HG03565 (cell line): Measurements from ENCODE around the gene ARID1A.

Experiments
- ATAC-seq: cut with Tn5 transposase; IDR thresholded peaks from one replicate; pipeline ENCODE4 v1.9.1; 2021; ENCODE audit warnings: mild to moderate bottlenecking, moderate library complexity; ENCODE audit not compliant: unreplicated experiment

Gene ARID1A

DNA sequence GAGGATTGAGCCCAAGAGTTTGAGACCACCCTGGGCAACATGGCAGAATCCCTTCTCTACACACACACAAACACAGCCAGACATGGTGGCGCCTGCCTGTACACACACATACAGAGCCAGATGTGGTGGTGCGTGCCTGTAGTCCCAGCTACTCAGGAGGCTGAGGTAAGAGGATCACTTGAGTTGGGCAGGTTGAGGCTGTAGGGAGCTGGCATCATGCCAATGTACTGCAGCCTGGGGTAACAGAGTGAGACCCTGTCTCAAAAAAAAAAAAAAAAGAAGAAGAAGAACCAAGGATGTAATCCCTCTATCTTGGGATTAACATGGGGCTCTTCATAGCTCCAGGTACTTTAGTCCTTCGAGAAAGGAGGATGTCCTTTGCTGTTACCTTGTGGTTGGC lies 62.5 kb downstream of the ARID1A start:
- ATAC-seq = no peak

DNA sequence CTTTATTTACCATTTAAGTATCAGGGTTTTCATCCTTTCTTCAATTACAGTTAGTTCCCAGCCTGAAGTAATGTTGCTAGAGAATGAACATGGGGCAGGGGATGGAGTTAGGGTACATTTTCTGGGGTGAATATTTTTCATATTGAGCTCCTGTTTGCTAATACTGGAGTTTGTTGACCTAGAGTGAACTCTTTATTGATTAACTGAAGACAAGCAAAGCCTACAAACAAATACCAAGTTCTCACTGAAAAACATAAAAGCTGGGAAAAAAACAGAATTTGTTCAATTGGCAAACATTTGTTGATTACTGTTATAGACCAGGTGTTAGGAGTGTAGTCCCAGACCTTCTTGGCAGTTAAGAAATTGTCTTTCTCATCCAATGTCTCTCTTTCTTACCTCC lies 63.7 kb downstream of the ARID1A start:
- ATAC-seq = no peak

DNA sequence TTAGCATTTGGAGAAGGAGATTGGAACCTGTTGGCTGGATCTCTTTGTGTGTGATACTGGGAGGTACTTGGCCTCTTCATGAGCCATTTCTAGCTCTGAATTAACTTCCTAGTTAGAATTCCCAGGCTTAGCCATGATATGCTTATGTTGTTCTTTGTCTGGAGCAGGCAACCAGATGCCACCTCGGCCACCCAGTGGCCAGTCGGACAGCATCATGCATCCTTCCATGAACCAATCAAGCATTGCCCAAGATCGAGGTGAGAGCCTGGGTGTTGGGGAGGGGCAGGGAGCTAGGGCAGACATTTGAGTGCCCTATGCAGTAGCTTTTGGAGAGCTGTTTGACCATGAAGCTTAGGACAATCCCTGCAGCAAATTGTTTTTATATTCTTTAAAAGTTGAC lies 65.4 kb downstream of the ARID1A start:
- no peak for ATAC-seq

DNA sequence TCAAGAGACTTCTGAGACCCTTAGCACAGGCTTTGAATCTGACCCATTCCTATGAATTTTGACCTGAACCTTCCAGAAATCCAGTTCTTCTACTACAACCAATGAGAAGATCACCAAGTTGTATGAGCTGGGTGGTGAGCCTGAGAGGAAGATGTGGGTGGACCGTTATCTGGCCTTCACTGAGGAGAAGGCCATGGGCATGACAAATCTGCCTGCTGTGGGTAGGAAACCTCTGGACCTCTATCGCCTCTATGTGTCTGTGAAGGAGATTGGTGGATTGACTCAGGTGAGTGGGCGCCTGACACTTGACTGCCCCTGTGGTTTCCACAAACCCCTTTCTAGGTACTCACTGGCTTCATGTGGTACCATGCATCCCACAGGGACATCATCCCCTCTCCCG lies 71.9 kb downstream of the ARID1A start:
- ATAC-seq = no peak

DNA sequence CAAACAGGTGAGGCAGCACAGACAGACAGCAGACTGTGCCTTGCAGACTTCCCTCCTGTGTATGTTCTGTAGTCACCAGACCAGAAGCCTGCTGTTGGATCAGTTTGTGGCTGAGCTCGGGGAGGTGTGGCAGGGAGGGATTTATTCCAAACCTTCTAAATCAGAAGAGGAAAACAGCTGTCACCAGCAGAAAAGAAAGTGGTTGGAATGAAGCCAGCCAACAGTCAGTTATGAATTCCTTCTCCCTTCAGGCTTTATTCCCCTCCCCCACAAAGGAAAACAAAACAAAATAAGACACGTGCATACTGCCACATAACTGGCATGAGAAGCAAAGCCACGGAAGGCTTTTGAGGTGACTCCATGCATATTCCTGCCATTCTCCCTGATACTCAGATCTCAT lies 72.9 kb downstream of the ARID1A start:
- no peak for ATAC-seq

DNA sequence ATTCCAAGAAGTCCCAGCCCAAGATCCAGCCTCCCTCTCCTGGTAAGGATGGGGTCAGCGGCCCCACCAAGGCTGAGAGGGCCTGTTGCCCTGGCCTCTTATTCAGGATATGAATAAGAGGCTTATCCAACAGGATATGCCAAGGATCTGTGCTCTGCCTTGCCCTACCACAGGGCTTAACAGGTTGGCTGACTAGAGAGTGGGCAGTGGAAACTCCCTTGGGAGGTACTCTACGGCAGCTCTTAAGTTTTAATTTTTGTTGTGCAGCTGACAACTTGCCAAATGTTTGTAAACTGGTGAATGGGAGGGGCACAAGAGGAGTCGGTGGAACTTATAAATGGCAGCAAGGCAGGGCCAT lies 75.4 kb downstream of the ARID1A start:
- ATAC-seq = no peak

DNA sequence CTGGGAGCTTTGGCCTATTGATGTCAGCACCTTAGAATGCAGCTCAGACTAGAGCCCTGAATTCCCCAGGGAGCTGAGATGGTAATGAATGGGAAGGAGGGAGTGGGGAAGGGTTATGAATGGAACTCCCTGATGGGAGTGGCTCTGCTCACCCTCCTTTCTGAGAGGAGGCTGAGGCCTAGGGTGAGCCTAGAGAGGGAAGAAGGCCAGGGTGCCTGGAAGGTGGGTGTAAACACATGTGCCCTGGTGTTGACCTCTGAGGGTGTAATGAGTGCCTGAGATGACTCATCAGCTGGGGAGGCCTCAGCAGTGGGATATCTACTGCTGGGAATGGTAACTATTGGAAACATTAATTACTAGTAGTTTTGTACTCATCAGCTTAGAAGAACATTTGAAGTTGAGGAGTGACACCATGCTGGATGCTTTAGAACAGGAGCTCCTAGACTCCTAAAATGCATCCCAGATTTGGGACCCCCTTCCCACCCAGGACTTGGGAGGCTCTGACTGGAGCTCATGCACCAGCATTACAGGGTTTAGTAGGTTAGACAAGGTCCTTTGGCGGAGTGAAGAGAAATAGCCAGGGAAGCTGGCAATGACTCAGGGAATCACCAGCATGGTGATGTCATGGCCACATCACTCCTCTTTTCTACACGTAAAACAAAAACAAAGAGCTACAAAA lies 76.0 kb downstream of the ARID1A start:
- ATAC-seq = no peak

DNA sequence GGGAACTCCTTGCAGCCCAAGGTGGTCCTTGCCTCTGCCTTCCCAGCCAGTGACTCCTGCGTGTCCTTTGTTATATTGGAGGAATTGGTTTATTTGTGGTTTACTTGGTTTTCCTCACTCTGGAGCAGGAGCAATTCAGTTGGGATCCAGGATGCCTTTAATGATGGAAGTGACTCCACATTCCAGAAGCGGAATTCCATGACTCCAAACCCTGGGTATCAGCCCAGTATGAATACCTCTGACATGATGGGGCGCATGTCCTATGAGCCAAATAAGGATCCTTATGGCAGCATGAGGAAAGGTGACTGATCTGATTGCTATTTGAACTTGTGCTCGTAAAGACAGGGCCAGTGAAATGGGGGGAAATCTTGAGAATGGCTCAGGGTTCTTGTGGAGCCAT lies 76.9 kb downstream of the ARID1A start:
- ATAC-seq = no peak

DNA sequence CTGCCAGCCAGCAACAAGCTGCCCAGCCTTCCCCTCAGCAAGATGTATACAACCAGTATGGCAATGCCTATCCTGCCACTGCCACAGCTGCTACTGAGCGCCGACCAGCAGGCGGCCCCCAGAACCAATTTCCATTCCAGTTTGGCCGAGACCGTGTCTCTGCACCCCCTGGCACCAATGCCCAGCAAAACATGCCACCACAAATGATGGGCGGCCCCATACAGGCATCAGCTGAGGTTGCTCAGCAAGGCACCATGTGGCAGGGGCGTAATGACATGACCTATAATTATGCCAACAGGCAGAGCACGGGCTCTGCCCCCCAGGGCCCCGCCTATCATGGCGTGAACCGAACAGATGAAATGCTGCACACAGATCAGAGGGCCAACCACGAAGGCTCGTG lies 78.6 kb downstream of the ARID1A start:
- ATAC-seq = no peak

DNA sequence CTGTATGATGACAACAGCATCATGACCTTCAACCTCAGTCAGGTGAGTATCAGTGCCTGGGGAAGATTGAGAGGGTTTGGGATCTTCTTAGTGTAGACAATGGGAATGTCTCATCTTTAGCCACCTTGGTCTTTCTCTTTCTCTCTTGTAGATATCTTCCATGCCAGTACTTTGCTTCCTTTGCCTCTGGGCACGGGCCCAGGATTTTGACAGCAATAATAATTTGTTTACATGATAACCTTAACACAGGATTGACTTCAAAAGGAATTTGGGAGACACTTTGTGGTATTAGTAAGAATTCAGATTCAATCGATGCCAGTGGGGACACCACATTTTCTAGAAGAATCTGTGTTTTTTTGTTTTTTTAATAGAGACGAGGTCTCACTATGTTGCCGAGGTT lies 79.9 kb downstream of the ARID1A start:
- no peak for ATAC-seq

DNA sequence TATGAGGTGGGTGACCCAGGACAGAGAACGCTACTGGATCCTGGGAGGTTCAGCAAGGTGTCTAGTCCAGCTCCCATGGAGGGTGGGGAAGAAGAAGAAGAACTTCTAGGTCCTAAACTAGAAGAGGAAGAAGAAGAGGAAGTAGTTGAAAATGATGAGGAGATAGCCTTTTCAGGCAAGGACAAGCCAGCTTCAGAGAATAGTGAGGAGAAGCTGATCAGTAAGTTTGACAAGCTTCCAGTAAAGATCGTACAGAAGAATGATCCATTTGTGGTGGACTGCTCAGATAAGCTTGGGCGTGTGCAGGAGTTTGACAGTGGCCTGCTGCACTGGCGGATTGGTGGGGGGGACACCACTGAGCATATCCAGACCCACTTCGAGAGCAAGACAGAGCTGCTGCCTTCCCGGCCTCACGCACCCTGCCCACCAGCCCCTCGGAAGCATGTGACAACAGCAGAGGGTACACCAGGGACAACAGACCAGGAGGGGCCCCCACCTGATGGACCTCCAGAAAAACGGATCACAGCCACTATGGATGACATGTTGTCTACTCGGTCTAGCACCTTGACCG lies 83.4 kb downstream of the ARID1A start:
- no peak for ATAC-seq

DNA sequence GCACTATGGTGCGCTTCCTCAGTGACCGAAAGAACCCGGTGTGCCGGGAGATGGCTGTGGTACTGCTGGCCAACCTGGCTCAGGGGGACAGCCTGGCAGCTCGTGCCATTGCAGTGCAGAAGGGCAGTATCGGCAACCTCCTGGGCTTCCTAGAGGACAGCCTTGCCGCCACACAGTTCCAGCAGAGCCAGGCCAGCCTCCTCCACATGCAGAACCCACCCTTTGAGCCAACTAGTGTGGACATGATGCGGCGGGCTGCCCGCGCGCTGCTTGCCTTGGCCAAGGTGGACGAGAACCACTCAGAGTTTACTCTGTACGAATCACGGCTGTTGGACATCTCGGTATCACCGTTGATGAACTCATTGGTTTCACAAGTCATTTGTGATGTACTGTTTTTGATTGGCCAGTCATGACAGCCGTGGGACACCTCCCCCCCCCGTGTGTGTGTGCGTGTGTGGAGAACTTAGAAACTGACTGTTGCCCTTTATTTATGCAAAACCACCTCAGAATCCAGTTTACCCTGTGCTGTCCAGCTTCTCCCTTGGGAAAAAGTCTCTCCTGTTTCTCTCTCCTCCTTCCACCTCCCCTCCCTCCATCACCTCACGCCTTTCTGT lies 84.6 kb downstream of the ARID1A start:
- ATAC-seq = no peak

DNA sequence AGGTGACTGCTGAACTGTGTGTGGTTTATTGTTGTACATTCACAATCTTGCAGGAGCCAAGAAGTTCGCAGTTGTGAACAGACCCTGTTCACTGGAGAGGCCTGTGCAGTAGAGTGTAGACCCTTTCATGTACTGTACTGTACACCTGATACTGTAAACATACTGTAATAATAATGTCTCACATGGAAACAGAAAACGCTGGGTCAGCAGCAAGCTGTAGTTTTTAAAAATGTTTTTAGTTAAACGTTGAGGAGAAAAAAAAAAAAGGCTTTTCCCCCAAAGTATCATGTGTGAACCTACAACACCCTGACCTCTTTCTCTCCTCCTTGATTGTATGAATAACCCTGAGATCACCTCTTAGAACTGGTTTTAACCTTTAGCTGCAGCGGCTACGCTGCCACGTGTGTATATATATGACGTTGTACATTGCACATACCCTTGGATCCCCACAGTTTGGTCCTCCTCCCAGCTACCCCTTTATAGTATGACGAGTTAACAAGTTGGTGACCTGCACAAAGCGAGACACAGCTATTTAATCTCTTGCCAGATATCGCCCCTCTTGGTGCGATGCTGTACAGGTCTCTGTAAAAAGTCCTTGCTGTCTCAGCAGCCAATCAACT lies 85.5 kb downstream of the ARID1A start:
- ATAC-seq = no peak

DNA sequence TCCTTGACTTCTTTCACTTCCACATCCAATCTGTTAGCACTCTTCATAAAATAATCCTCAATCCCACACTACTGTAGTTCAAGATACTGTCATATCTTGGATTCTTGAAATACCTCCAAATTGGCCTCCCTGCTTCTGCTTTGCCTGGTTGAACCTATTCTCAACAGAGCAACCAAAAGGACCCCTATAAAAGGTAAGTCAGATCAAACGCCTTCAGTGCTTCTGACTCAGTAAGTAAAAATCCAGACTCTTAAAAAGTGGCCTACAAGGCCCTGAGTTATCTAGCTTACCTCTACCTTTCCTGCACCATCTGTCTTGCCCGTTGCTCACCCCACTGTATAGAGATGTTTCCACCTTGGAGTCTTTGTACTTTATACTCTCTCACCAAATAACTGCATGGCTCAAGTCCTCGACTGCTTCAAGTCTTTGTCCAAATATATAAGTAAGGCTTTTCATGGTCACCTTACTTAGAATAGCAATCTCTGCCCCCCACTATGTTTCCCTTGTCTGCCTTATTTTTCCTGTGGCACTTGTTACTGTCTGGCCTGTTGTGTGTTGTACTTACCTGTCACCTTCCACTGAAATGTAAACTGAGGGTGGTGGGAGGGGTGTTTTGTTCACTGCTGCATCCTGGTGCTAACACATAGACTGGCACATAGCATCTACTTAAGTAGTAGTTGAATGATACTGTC lies 86.9 kb downstream of the ARID1A start:
- no peak for ATAC-seq

DNA sequence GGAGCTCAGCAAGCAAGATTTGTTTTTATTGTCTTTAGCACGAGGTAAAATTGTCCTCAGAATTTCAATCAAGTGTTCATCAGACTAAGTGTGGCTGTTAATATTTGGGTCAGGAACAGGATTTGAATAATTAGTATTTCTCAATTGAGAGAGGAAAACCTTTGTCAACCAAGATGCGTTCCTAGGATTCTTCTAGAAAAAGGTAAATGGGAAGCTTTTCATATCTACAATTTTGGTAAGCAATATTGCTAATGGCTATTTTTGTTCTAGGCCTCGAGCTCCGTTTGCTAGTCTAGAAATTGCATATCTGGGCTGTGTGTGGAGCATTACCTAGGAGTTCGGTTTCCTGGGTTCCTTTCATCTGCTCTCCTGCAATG lies 87.8 kb downstream of the ARID1A start:
- ATAC-seq = no peak

DNA sequence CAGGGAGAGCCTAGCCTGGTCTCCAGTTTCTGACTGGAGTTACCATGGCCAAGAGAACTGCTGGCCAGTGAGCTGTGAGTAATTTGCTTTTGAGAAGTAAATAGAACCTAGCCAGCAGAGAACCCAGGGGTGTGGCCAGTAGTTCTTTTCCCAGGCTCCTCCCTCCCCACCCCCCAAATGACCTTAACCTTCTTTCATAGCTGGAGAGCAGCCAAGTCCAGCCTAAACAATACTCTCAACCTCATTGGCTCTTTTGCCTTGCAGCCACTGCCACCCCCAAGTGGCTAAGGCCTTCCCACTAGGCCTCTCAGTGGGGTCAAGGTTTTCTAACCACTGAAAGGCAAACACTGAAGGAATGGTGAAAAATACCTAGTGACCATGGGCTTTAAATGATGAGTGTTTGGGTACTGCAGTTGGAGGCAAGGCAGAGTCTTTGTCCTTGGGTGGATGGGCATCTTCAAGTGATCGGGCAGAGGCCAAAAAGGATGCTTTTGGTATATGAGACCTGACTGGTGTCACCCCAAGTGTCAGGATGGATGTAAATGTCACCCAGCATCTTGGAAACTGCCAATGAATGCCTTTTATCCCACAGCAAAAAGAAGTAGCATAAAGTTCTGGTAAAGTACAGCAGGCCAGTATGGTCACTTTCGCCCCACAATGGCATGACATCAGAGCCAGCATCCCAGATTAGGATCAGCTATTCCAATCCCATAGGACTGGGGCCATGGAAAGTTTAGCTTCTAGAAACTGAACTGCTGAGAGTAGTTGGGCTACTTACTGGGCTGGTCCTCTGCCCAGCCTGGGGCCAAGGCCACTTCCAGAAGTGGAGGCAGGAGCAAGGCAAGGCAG lies 88.4 kb downstream of the ARID1A start:
- ATAC-seq = no peak

DNA sequence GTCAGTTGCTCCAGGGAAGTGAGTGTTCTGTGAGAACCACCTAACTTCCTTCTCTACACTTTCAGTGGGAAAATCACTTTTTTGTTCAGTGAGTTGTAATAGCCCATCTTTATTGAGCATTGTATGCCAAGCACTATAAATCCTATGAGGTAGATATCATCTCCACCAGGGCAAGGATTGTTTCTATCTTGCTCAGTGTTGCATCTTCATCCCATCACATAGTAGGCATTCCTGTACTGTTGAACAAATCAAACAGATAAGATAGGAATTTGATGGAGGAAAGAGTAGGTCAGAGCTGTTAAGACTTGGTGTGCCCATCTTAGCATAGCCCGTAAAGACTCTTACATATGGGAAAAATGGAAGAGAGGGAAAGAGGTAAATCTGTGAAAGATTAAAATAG lies 89.1 kb downstream of the ARID1A start:
- ATAC-seq = no peak

DNA sequence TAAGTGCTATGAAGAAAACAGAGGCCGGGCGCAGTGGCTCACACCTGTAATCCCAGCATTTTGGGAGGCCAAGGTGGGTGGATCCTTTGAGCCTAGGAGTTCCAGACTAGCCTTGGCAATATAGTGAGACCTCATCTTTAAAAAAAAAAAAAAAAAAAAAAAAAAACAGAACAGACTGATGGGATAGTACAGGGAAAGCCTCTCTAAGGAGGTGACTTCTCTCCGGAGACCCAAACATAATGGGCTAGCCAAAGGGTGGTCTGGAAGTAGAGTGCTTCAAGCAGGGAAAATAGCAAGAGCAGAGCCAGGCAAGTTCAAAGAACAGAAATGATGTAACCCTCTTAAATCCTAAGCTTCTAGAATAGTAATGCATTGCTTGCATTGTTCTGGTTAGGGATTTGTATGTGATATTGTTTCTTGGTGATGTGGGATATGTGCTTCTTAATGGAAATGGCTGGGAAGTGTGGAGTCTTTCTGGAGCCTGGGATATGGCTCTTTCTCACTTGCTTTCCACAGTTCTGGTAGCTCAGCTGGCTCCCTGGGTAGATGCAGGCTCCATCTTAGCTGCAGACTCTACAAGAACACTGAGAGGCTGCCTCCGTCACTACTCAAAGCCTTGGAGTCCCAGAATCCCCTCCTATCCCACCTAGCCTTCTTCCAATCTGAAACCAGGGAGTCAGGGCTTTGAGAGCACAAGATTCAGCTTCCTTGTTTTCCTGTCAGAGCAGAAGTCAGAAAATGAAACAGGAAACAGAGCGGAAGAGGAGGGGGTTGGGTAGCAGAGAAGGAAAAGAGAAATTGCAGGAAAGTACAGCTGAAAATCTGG lies 90.0 kb downstream of the ARID1A start:
- ATAC-seq = no peak

DNA sequence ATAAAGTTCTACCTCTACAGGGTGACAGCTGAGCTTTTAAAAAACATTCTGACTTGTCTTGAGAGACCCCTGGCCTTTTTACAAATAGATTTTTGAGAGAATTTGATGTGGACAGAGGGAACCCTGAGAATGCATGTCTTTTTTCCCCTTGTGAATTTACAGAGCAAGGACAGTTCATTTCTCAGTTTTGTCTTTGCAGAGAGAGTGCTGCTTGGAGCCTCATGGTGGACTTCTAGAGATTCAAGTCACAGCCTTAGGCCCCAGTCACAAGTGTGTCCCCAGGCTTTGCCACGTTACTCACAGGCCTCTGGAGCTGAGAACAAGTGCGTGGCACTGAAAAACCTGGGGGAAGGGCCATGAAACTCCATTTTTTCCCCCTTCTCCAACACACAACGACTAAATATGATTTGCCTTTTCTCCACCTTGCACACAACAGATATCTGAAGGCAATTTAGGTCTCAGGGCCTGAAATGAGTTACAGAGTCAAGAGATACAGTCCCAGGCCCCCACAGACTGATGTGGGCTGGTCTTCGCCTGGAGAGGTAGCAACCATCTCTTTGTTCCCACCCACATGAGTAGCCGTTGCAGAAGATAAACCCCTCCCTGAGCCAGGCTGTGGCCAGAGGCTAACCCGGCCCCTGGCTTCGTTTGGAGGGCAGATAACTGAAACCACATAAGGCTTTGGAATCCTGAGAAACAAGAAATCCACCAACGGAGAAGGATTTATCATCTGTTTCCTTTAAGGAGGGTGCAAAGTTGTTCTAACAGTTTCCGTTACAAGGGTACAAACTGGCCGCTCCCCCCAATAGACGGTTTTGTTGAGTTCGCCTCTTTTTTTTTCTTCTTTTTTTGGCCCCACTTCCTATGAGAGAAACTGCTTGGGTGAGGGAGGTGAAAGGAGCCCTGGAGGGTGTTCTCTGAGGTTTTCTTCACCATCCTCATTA lies 90.9 kb downstream of the ARID1A start:
- ATAC-seq = no peak
